ENCODE results near the gene ENPP1.

DNA sequence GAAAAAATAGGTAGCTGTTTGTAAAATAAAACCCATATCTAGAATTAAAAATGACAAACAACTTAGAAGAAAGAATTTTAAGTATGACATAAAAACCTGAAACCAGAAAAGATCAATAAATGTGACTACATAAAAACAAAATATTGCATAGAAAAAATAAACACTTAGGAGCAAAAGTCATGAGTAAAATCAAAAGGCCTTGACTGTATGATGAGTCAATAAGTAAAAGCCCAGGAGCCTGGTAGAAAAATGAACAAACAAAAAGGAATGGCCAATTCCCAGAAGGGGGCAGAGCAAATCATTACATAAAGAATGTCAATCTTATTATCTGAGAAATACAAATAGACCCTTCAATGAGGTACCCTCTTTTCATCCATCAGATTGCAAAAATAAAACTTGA, 20.7 kb upstream of the ENPP1 start:
- TF ChIP-seq RAD21 (IDR thresholded peaks at IDR 0.05; ENCODE audit: low read length) (no peak), POLR2AphosphoS5 (IDR thresholded peaks at IDR 0.05; ENCODE audit: low read depth, low read length) (no peak), YY1 (IDR thresholded peaks at IDR 0.05; ENCODE audit: low read depth) (no peak), NFIC (IDR thresholded peaks at IDR 0.05; ENCODE audit: borderline replicate concordance) (no peak), MXI1 (IDR thresholded peaks at IDR 0.05; ENCODE audit: low read depth, low read length) (no peak), RCOR1 (IDR thresholded peaks at IDR 0.05; ENCODE audit: low read length) (no peak), SMC3 (IDR thresholded peaks at IDR 0.05; ENCODE audit: low read depth, low read length) (no peak), USF1 (IDR thresholded peaks at IDR 0.05; ENCODE audit: borderline replicate concordance, low read depth) (no peak), CTCF (IDR thresholded peaks at IDR 0.05) (no peak)
- TF ChIP-seq, protein P1, sequence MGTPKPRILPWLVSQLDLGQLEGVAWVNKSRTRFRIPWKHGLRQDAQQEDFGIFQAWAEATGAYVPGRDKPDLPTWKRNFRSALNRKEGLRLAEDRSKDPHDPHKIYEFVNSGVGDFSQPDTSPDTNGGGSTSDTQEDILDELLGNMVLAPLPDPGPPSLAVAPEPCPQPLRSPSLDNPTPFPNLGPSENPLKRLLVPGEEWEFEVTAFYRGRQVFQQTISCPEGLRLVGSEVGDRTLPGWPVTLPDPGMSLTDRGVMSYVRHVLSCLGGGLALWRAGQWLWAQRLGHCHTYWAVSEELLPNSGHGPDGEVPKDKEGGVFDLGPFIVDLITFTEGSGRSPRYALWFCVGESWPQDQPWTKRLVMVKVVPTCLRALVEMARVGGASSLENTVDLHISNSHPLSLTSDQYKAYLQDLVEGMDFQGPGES (IDR thresholded peaks at IDR 0.05; ENCODE audit: low read depth, low read length), result no peak
- TF ChIP-seq, protein P2, sequence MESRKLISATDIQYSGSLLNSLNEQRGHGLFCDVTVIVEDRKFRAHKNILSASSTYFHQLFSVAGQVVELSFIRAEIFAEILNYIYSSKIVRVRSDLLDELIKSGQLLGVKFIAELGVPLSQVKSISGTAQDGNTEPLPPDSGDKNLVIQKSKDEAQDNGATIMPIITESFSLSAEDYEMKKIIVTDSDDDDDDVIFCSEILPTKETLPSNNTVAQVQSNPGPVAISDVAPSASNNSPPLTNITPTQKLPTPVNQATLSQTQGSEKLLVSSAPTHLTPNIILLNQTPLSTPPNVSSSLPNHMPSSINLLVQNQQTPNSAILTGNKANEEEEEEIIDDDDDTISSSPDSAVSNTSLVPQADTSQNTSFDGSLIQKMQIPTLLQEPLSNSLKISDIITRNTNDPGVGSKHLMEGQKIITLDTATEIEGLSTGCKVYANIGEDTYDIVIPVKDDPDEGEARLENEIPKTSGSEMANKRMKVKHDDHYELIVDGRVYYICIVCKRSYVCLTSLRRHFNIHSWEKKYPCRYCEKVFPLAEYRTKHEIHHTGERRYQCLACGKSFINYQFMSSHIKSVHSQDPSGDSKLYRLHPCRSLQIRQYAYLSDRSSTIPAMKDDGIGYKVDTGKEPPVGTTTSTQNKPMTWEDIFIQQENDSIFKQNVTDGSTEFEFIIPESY (IDR thresholded peaks at IDR 0.05; ENCODE audit: borderline replicate concordance, low read depth), result no peak

Data from SK-N-SH (cell line).